Head of caudate nucleus (tissue), 42 donors: Measurements from ENCODE around the gene SOCS6.
A peak's percentile ranks its signal among the peaks of the same experiment; 100 is the strongest.
"Not testable (repeated sequence)": the region's sequence is repeated elsewhere in the genome, so short reads cannot be mapped to it uniquely, and the experiment has no call there.

Source experiments
- DNase-seq, 42 donors: peaks; one replicate each; pipeline versions ENCODE4 v3.0.0 to v3.0.0-alpha.2; 2020 to 2021; ENCODE audit warnings: mixed read lengths in 7 of 42
- intact Hi-C: fragments of 100-400 bp; cut with DNase I; formaldehyde crosslinking; loops from one replicate; pipeline ENCODE4 v1.15.0; 2022

SOCS6 gene, protein sequence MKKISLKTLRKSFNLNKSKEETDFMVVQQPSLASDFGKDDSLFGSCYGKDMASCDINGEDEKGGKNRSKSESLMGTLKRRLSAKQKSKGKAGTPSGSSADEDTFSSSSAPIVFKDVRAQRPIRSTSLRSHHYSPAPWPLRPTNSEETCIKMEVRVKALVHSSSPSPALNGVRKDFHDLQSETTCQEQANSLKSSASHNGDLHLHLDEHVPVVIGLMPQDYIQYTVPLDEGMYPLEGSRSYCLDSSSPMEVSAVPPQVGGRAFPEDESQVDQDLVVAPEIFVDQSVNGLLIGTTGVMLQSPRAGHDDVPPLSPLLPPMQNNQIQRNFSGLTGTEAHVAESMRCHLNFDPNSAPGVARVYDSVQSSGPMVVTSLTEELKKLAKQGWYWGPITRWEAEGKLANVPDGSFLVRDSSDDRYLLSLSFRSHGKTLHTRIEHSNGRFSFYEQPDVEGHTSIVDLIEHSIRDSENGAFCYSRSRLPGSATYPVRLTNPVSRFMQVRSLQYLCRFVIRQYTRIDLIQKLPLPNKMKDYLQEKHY

DNA sequence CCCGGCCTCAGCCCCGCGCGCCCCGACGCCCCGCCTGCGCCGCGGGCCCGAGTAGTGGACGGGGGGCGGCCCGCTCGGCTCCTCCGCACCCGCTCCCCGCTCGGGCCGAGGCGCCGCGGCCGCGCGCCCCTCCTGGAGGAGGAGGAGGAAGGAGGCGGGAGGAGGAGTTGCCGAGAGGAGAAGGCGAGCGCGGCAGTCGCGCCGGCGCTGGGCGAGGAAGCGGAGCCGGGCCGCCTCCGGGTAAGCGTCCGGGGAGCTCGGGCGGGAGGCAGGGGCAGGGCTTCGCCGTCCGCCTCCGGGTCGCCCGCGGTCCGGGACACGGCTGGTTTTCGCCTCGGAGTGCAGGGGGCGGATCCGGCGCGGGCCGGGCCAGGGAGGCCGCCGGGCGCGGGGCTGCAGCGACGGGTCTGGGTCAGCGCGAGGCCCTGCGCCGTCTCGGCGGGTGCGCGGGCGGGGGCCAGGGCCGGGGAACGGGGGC lies at the start of gene SOCS6:
SOCS6 (plus strand) TSS at position 195 of the 478 bp plus-strand sequence. CDS start 35,624 bp downstream, outside the sequence.
- peak in 37 of 42 donors; percentile 40 to 81 (median 65) for DNase-seq
- intact Hi-C loops = loop anchor here (2.0 kb wide), 1 partner anchor 82 kb away; no protein-coding TSS in a partner anchor

DNA sequence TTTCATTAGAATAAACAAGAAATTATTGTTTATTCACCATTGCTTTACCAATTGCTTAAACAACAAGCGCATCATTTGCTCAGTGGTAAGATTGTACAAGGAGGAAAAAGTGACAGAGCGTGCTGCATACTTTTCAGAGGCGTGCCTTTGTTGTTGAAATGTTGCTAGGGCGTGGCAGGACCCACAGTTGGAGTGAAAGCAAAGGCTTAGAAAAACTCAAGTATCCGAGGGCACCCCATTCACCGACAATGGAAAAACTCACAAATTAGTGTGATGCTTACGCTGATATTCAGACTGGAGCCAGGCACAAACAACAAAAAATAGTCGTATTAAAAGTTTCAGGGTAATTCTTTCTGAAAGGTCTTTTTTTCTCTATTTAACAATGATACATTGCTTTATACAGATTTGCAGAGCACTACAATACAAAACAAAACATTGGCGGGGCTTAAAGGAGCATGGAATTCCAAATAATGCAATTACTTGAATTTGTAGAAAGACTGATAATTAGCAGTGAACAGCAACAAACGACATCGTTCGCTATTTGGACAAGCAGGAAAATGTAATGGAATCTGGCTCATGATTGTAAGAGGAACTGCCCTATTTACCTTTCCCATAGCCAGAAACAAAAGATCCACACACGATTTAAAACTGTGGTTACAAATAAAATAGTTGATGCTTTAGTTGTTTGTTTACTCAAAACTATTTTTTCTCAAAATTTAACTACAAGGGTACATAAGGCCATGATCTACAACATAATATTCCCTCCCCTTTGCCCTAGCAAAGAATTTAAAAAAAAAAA lies 45.5 kb upstream of the SOCS6 start:
- intact Hi-C loops = no loop called here
- no peak for DNase-seq

DNA sequence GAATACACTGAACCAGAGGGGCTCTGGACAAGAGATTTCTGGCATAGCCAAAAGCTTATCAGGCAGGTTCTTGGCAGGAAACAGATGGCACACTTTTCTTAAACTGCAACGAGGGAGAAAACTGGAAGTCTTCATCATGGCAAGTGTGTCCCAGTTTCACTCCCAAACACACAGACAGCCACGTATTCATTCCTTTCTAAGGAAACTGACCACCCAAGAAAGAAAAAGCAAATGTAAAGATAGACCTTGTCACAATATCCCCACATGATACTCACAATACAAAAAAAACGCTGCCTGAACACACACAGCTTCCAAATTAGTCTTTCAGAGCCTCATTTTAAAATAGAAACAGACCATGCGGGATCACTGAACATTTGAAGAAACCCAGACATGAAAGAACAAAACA lies 42.8 kb upstream of the SOCS6 start:
- intact Hi-C loops = no loop called here
- DNase-seq = no peak

DNA sequence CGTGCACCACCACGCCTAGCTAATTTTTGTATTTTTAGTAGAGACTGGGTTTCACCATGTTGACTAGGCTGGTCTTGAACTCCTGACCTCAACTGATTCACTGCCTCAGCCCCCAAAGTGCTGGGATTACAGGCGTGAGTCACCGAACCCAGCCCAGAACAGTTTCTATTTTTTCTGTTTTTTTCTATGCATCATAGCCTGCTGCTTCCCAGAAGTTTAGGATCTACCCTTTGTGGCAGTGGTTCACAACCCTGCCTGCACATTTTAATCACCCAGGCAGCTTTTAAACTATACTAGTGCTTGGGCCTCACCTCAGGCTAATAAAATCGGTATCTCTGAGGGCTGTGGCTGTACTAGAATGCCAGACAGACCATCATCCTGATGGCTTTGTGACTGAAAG lies 39.7 kb upstream of the SOCS6 start:
- intact Hi-C loops = no loop called here
- peak in 4 of 42 donors; percentile 18 to 27 (median 20) for DNase-seq

DNA sequence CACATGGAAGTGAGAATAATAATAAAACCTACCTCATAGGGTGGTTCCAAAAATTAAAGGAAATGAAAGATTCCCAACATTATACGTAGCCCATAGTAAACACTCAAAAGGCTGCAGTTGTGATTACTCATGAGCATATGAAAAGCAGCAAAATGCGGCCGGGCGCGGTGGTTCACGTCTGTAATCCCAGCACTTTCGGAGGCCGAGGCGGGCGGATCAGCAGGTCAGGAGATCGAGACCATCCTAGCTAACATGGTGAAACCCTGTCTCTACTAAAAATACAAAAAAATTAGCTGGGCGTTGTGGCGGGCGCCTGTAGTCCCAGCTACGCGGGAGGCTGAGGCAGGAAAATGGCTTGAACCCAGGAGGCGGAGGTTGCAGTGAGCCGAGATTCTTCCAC lies 39.0 kb upstream of the SOCS6 start:
- intact Hi-C loops, DNase-seq: not testable (repeated sequence)

DNA sequence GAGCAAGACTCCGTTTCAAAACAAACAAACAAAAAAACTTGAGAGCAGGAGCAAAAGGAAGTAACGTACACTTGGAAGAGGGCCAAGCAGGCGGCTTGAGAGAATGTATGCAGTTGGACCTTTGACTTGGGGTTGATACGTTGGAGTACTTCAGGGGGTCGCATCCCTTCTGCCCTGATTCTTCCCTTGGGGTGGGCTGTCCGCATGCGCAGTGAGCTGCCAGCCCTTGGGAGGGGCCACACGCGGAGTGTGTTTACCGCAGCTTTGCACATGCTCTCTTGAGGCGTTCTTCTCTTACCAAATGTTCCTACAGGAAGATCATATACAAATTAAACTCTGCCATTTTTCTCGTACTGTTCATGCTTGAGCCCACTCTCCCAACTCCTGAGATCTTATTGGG lies 38.1 kb upstream of the SOCS6 start:
- no peak for DNase-seq
- intact Hi-C loops = no loop called here

DNA sequence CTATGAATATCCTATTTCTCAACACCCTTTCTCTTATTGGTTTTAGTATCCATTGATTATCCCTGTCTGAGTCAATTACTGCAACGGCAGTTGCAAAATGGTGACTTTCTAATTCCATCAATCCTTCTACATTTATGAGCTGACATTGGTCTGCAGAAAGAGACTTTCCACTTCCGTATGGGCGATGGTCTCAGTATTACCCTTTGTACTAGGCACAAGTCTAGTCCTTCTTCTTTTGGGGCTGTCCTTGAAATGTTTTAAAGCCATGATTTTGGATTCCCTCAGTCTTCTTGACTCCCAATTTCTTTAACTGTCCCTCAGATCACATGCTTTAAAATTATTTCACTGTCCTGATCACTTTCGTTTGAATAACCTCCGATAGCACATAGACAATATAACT lies 32.7 kb upstream of the SOCS6 start:
- DNase-seq = no peak
- intact Hi-C loops = no loop called here

DNA sequence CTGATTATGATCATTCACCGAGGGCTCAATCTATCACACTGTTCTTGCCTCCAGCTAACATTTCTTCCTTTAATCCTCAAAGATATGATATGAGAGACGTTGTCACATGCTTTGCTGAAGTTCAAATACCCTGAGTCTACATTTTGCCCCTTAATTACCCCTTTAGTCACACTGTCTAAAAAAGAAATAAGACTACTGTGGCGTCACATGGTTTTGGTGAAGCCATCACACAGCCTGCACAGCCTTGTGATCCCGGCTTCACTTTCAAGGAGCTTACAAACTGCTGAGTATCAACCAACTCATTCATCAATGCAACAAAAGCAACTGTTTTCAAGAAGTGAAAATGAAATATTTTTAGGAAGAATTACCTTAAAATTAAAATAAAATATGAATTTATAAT lies 31.9 kb upstream of the SOCS6 start:
- peak in 8 of 42 donors; percentile 13 to 52 (median 24) for DNase-seq
- intact Hi-C loops = no loop called here

DNA sequence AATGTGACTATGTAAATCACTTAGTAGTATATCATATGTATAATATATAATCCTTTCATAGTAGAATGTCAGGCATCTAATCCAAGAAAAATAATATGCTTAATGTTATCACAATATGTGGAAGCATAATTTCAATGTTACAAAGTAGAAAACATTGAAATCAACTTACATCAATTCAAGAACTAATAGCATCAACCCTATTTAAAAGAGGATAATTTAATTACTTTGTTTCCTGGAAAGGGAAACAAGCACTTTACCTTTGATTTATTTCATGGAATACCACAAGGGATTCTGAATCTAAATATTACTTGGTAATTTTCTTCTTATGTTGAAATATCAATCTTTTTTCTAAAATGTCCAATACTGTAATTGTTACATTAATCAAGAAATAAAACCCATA lies 30.6 kb upstream of the SOCS6 start:
- DNase-seq = no peak
- intact Hi-C loops = no loop called here

DNA sequence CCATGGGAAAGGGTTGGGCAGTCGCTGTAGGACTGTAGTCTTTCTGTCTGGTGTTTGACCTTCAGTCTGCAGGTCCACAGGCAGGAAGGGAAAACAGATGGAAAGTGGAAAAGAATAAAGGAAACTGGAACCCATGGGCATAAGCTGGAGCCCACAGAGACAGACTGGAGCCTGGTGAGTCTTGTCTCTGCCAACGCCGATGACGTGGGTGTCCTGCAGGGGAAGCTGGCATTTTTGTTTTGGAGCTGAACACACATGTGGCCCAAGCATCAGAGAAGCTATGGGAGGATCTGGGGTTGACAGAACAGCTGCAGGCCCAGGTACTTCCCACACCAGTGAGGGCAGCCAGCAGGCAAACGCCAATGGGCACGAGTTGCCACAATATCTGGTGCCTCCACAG lies 28.2 kb upstream of the SOCS6 start:
- DNase-seq = no peak
- intact Hi-C loops = no loop called here

DNA sequence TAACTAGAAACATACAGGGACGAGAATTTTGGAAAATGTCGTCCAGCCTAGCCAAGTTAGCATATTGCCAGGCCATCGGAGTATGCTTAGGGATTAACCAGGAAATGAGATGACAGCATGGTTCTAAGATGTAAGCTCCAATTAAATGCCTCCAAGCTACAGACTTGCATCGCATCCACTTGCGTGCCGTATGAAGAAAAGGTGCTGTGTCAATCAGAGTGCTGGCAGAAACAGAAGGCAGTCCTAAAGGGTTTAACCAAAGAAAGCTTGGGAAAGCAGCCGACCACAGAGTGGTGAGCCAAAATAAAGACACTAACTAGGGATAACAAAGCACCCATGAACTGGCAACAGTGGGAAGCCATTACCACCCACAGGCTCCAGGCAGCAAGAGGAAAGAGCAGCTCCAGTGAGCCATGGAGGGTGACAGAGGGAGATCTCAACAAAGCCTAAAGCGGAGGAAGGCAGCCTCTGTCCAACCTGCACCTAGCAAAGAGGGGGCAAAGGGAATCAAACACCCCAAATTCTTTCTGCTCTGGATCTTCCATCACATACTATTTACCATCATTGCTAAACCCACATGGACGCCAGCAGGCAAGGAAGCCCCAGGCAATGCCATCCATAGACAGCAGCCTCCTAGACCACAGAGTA lies 27.6 kb upstream of the SOCS6 start:
- intact Hi-C loops = no loop called here

DNA sequence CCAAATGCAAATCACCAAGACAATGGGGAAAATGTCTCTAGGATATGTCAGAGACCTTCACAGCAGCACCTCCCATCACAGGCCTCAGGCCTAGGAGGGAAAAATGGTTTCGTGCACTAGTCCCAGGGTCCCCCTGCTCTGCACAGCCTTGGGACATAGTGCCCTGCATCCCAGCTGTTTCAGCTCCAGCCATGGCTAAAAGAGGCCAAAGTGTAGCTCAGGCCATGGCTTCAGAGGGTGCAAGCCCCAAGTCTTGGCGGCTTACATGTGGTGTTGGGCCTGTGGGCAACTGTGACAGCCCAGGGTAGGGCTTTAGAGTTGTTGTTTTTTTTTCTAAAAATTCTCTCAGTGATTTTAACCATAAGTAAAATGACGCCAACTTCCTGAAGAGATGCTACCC lies 25.5 kb upstream of the SOCS6 start:
- intact Hi-C loops = no loop called here
- no peak for DNase-seq

More for the DNA sequence above, 27.6 kb upstream of the SOCS6 start:
- DNase-seq = no peak

DNA sequence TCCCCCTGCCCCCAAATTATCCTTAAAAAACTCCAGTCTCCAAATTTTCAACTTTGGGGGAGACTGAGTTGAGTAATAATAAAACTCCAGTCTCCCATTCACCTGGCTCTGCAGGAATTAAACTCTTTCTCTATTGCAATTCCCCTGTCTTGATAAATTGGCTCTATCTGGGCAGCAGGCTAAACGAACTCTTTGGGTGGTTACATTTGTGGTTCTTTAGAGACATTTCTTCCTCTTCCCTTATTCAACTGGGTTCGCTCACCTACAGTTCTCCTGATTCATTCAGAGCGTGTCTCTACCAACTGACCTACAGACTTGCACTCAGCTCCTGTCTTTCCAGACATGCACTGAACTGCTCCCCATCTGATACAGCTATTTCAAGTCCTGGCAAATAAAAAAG lies 17.1 kb upstream of the SOCS6 start:
- intact Hi-C loops = no loop called here
- no peak for DNase-seq

DNA sequence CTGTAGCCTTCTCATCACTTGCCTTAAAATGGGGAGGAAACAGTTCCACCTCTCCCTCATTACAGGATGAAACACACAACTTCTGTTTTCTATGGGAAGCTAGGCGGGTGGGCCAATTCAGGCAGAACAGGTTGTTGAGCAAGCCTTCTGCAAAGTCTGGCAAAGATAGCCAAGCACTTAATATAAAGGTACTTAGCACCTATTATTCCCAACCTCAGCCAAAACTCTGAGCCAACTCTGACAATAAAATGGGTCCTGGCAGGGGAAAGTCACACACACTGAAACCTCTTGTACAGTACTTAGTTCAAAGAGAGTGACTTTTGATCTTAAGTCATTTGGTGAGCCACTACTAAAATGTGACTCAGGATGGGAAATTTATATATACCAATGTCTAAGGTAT lies 15.8 kb upstream of the SOCS6 start:
- intact Hi-C loops = no loop called here
- no peak for DNase-seq

DNA sequence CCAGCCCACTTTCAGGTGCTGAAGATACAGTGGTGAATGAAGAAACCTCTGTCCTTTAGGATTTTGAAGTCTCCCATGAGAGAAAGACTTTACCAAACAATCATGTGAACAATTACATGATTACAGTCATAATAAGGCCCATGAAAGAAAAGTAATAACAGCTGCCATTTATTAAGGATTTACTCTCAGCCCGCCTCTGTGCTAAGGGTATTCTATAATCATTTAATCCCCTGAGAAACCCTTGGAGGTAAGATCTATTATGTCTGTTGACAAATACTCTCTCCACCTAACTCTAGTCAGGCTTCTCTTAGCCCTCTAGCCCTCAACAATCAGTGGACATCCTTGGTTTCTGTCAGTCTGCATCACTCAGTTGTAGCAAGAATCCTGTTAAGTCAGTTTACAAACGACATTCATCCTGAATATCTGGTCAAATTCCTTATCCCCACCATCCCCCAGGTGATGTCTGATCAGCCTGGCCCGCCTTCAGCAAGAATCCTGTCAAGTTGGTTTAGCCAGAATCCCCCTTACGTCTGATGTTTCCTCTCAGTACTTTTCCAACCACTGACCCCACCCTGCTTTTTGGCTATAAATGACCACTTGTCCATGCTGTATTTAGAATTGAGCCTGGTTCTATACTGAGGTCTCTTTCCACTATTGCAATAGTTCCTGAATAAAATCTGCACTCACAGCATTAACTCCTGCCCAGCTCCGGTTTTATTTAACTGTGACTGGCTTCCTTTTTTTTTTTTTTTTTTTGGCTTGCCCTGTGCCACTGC lies 12.2 kb upstream of the SOCS6 start:
- no peak for DNase-seq
- intact Hi-C loops = no loop called here

DNA sequence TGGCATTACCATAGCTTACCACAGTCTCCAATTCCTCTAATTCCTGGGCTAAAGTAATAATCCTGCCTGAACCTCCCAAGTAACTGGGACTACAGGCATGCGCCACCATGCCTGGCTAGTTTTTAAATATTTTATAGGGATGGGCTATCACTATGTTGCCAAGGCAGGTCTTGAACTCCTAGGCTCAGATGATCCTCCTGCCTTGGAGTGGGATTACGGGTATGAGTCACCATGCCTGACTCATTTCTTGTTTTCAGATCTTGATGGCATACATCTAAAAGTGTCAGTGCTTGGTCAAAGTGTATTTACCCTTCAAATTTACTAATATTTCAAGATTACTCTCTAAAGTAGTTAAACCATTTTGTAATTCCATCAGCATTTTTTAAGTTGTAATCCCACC lies 9.4 kb upstream of the SOCS6 start:
- intact Hi-C loops = no loop called here
- no peak for DNase-seq

DNA sequence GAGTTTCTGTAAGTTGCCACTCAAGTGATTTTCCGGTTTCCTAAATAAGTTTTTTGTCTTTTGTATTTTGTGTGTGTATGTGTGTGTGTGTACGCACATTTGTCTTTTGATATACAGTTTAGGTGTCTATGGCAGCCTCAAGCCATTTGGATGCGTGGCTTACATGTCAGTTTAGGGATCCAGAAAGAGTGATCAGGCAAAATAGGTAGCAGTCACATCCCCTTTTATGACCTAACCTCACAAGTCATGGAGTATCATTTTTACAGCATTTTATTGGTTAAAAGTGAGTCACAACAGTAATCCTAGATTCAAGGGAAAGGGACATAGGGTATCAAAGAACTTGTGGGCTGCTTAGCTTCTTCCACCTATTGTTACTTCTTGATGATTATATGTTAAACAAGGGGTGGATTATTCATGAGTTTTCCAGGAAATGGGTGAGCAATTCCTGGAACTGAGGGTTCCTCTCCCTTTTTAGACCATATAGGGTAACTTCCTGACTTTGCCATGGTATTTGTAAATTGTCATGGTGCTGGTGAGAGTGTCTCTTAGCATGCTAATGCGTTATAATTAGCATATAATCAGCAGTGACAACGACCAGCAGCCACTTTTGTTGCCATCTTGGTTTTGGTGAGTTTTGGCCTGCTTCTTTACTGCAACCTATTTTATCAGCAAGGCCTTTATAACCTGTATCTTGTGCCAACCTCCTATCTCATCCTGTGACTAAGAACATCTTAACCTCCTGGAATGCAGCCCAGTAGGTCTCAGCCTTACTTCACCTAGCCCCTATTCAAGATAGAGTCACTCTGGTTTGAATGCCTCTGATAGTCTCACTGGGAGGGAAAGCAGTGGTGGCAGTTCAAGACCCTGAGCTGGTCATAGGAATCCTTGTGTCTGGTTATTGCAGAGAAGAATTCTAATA lies 8.6 kb upstream of the SOCS6 start:
- no peak for DNase-seq
- intact Hi-C loops = no loop called here
